DOHH2 (cell line): ENCODE data around the gene COPZ2.

Source experiments
- EZH2phosphoT487 ChIP-seq: fragments of 200-600 bp; sonication (generic); IDR thresholded peaks from 2 replicates; pipeline ENCODE4 v1.6.1; 2017; ENCODE audit warnings: borderline replicate concordance, mild to moderate bottlenecking, antibody characterized with exemption, low read length, moderate library complexity, mixed read lengths
- TF ChIP-seq, protein P1 (sequence below): fragments of 200-600 bp; sonication (generic); IDR thresholded peaks from one replicate; pipeline ENCODE4 v1.5.1; 2014; ENCODE audit warnings: antibody characterized with exemption, mild to moderate bottlenecking, low read depth, low read length; ENCODE audit not compliant: poor library complexity, severe bottlenecking

GRCh38 chr17:47982645-47983390 lies 54.8 kb downstream of the COPZ2 start:
- TF ChIP-seq, protein P1, sequence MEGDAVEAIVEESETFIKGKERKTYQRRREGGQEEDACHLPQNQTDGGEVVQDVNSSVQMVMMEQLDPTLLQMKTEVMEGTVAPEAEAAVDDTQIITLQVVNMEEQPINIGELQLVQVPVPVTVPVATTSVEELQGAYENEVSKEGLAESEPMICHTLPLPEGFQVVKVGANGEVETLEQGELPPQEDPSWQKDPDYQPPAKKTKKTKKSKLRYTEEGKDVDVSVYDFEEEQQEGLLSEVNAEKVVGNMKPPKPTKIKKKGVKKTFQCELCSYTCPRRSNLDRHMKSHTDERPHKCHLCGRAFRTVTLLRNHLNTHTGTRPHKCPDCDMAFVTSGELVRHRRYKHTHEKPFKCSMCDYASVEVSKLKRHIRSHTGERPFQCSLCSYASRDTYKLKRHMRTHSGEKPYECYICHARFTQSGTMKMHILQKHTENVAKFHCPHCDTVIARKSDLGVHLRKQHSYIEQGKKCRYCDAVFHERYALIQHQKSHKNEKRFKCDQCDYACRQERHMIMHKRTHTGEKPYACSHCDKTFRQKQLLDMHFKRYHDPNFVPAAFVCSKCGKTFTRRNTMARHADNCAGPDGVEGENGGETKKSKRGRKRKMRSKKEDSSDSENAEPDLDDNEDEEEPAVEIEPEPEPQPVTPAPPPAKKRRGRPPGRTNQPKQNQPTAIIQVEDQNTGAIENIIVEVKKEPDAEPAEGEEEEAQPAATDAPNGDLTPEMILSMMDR: no peak
- TF ChIP-seq EZH2phosphoT487: no peak
